GM13976 (cell line): Measurements from ENCODE around the gene JAZF1.

Experiments
- DNase-seq: peaks from one replicate; pipeline ENCODE4 v3.0.0; 2012; ENCODE audit warnings: low spot score
- in situ Hi-C: fragments of 300-500 bp; cut with MboI; formaldehyde crosslinking; loops from one replicate; pipeline ENCODE4 v1.12.0; 2022; ENCODE audit warnings: low sequenced_read_pairs, mixed read lengths, inconsistent platforms; ENCODE audit not compliant: unreplicated experiment
- TF ChIP-seq, protein P1 (sequence below): IDR thresholded peaks from 2 replicates; pipeline ENCODE4 v1.5.1; 2012; ENCODE audit warnings: borderline replicate concordance, mild to moderate bottlenecking; ENCODE audit not compliant: insufficient read depth; ENCODE audit errors: extremely low read depth, missing control alignments, control extremely low read depth

The JAZF1 gene

DNA sequence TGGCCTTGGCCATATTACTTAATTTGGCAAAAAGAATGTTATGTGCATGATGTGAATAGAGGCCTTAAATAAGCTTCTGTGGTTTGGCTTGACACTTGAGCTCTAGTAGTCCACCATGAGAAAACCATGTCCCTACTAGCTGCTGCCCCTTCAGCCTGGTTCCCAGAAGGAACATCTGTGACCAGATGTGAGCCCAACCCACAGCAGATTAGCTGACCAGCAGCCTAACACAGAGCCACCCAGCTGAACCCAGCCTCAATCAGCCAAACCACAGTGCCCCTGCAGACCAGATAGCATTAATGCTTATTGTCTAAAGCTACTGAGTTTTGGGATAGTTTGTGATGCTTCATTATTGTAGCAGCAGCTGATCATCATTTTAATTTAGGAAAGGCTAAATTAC lies 16.6 kb downstream of the JAZF1 start:
- in situ Hi-C loops, result no loop called here
- TF ChIP-seq, protein P1, sequence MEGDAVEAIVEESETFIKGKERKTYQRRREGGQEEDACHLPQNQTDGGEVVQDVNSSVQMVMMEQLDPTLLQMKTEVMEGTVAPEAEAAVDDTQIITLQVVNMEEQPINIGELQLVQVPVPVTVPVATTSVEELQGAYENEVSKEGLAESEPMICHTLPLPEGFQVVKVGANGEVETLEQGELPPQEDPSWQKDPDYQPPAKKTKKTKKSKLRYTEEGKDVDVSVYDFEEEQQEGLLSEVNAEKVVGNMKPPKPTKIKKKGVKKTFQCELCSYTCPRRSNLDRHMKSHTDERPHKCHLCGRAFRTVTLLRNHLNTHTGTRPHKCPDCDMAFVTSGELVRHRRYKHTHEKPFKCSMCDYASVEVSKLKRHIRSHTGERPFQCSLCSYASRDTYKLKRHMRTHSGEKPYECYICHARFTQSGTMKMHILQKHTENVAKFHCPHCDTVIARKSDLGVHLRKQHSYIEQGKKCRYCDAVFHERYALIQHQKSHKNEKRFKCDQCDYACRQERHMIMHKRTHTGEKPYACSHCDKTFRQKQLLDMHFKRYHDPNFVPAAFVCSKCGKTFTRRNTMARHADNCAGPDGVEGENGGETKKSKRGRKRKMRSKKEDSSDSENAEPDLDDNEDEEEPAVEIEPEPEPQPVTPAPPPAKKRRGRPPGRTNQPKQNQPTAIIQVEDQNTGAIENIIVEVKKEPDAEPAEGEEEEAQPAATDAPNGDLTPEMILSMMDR, result no peak
- no peak for DNase-seq

DNA sequence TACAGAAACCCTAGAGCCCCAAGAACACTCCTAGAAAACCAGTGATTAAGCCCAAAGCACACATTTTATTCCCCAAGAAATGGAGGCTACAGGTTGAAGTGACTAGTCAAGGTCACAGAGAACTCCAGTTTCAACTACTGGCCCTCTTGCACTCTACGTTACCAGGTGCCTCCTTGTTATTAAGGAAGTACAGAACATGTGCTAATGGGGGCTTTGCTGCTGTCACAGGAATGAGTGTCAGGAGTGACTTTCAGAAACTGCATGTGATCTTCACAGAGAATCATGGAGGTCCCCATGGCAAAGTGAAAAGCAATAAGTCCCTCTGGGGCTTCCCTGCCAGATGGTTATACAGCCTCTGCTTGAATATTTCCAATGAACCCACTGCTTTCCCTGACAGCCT lies 19.3 kb downstream of the JAZF1 start:
- DNase-seq, result no peak
- TF ChIP-seq, protein P1, result no peak
- in situ Hi-C loops, result no loop called here

DNA sequence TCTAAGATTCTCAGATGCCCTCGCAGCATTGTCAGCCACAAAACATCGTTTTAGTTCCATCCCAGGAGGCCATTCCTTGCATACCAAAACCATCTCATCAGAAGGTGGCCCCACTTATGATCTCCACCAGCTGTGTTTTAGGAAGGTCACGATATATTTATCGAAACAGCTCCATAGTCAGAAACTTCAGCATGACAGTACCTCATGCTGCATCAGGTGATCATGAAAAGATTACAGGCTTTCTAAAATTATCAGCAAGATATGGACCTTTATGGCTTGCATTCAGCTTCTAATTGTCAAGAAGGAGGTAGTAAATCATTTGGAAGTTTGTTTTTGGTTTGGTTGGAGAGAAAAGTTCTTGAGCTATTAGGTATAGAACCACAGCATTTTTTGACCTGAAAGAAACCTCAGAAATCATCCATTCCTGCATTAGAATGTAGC lies 20.0 kb downstream of the JAZF1 start:
- TF ChIP-seq, protein P1, result no peak
- in situ Hi-C loops, result no loop called here
- no peak for DNase-seq

DNA sequence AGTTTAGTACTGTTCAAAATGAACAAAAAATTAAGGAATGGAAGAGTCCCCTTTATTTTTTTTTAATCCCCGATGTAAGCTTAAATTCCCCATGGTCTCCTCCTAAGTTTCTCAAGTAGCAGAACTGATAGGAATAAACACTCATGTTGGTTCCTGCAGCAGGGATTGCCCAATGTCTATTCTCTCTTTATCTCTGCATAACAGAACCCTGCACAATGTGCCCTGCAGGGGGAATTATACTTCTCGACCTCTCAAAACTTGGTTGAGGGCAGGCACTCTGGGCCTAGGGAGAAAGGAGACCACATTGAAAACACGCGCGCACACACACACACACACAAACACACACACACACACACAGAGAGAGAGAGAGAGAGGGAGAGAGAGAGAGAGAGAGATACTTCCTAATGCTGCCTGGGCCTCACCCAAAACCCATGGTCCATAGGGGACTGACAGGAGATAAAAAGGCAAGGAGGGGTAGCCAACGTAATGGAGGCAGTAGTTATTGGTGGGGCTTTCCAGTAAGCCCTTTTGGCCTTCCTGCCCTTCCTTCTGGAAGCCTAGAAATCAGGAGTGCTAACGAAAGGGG lies 22.7 kb downstream of the JAZF1 start:
- TF ChIP-seq, protein P1, result no peak
- in situ Hi-C loops, result no loop called here
- DNase-seq, result no peak

DNA sequence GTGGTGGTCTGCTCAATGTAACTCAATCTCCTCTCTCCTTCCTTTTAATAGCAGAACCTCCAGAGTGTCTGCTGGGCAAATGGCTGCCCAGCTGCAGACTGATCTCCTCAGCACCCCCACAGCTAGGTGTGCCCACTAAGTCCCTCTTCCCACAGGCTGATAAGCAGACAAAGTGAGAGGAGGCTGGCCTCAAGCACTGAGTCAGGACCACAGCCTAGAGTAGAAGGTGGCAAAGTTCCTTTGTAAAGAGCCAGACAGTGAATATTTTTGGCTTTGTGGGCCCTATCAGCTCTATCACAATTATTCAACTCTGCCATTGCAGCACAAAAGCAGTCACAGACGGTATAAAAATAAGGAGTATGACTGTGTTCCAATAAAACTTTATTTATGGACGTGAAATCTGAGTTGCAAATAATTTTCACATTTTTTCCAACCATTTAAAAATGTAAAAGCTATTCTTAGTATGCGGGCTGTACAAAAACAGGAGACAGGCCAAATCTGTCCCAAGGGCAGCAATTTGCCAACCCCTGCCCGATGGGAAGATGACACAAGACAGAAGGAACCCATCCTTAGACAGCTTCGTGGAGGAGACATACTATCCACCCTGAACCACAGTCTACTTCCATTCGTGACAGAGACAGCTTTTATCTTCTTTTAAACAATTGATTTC lies 23.4 kb downstream of the JAZF1 start:
- TF ChIP-seq, protein P1, result no peak
- DNase-seq, result no peak
- in situ Hi-C loops, result no loop called here

DNA sequence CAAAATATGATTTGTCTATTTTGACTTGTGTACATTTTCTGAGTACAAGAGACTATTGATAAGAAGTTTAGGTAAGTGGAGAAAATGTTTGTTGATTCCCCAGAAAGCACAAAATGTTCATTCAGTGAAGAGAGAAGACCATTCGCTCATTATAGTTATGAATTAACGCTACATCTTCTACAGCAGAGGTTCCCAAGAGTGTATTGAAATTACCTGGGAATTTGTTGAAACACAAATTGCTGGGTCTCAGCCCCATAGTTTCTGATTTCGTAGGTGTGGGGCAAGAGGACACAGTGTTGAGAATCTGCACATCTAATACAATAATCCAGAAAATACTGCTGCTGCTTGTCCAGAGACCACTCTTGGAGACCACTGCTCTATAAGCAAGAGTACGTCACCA lies 24.2 kb downstream of the JAZF1 start:
- TF ChIP-seq, protein P1, result no peak
- in situ Hi-C loops, result no loop called here

DNA sequence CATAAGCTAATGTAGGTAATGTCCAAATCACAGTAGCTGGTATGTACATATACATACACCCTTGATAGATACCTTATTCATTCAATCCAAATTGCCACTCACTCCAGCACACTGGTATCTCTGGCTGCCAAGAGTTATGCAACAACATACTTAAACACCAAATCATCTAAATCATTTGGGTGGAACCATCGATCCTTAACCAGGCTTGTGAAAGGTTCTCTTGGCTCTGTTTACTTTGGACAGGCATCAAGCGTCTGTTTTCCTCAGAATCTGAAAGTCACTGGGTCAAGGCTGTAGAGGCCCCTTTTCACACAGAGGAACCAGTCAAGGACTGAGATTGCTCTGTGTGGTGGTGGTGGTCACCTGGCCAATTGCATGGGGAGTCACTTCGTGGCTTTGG lies 24.6 kb downstream of the JAZF1 start:
- DNase-seq, result no peak
- in situ Hi-C loops, result no loop called here
- TF ChIP-seq, protein P1, result no peak

More for the DNA sequence above, 24.2 kb downstream of the JAZF1 start:
- DNase-seq, result no peak
